ENCODE data around the gene TXNL4A. TPM values are rescaled to one million over a fixed set of nuclear protein-coding genes. Genes with fewer than 3 reads are reported as not detected.

TXNL4A gene
- total RNA-seq, 1 donor from 2014 or later: 92.0 TPM

GRCh38 chr18:79974025-79974654 lies 14.2 kb downstream of the TXNL4A start:
- no peak for TF ChIP-seq CTCF (IDR thresholded peaks at IDR 0.05; ENCODE audit: borderline replicate concordance)
- Histone ChIP-seq H3K27me3 (ENCODE audit: low read depth) (no peaks in the 10 kb centered on the region), H3K9me3 (replicated peaks) (no peaks in the 10 kb centered on the region), H3K4me3 (no peak overlapping the region), H3K36me3 (peaks cover 46% of the 10 kb centered on the region), H3K4me1 (peaks cover 15% of the 10 kb centered on the region), H3K27ac (replicated peaks) (no peak overlapping the region)
- DNase-seq: no peak
- intact Hi-C loops (cut with micrococcal nuclease): no loop called here

GRCh38 chr18:79973517-79973916 lies 14.8 kb downstream of the TXNL4A start:
- no peak overlapping the region for H3K27ac ChIP-seq (replicated peaks)
- no peak for DNase-seq
- TF ChIP-seq CTCF (IDR thresholded peaks at IDR 0.05; ENCODE audit: borderline replicate concordance): no peak
- H3K36me3 ChIP-seq: peaks cover 50% of the 10 kb centered on the region
- no peaks in the 10 kb centered on the region for H3K27me3 ChIP-seq (ENCODE audit: low read depth)
- intact Hi-C loops (cut with micrococcal nuclease): no loop called here
- peaks cover 15% of the 10 kb centered on the region for H3K4me1 ChIP-seq
- H3K9me3 ChIP-seq (replicated peaks): no peaks in the 10 kb centered on the region
- no peak overlapping the region for H3K4me3 ChIP-seq

GRCh38 chr18:79972720-79973119 lies 15.6 kb downstream of the TXNL4A start:
- TF ChIP-seq CTCF (IDR thresholded peaks at IDR 0.05; ENCODE audit: borderline replicate concordance): no peak
- peaks cover 55% of the 10 kb centered on the region for H3K36me3 ChIP-seq
- H3K4me3 ChIP-seq: no peak overlapping the region
- intact Hi-C loops (cut with micrococcal nuclease): no loop called here
- no peaks in the 10 kb centered on the region for H3K27me3 ChIP-seq (ENCODE audit: low read depth)
- peaks cover 8% of the 10 kb centered on the region for H3K4me1 ChIP-seq
- H3K27ac ChIP-seq (replicated peaks): no peak overlapping the region
- no peak for DNase-seq
- no peaks in the 10 kb centered on the region for H3K9me3 ChIP-seq (replicated peaks)

- TF ChIP-seq CTCF (IDR thresholded peaks at IDR 0.05; ENCODE audit: borderline replicate concordance): no peak
- H3K4me1 ChIP-seq: peaks cover 8% of the 10 kb centered on the region
- no peaks in the 10 kb centered on the region for H3K9me3 ChIP-seq (replicated peaks)
- peaks cover 55% of the 10 kb centered on the region for H3K36me3 ChIP-seq
- H3K27ac ChIP-seq (replicated peaks): no peak overlapping the region
- no peak for DNase-seq
- H3K4me3 ChIP-seq: no peak overlapping the region
- H3K27me3 ChIP-seq (ENCODE audit: low read depth): no peaks in the 10 kb centered on the region
- intact Hi-C loops (cut with micrococcal nuclease): no loop called here
These were observed 16.4 kb downstream of the TXNL4A start for GRCh38 chr18:79971986-79972385.

GRCh38 chr18:79971211-79971952 lies 17.0 kb downstream of the TXNL4A start:
- Histone ChIP-seq H3K9me3 (replicated peaks) (no peaks in the 10 kb centered on the region), H3K27me3 (ENCODE audit: low read depth) (no peaks in the 10 kb centered on the region), H3K36me3 (peaks cover 55% of the 10 kb centered on the region), H3K4me3 (no peak overlapping the region), H3K4me1 (peaks cover 7% of the 10 kb centered on the region), H3K27ac (replicated peaks) (no peak overlapping the region)
- DNase-seq: no peak
- TF ChIP-seq CTCF (IDR thresholded peaks at IDR 0.05; ENCODE audit: borderline replicate concordance): no peak
- intact Hi-C loops (cut with micrococcal nuclease): no loop called here

All from left ventricle myocardium inferior (tissue), 1 donor.